GM18502 (cell line): Measurements from ENCODE around the gene BASP1.

Experiments
- ATAC-seq: cut with Tn5 transposase; IDR thresholded peaks from one replicate; pipeline ENCODE4 v1.9.1; 2021; ENCODE audit warnings: mild to moderate bottlenecking; ENCODE audit not compliant: unreplicated experiment, poor library complexity

BASP1 gene

GRCh38 chr5:17217493-17218352 is at the start of gene BASP1:
BASP1 (plus strand) TSS chr5:17217631; CDS start chr5:17275217, 57,586 bp downstream.
- peak; percentile 39 for ATAC-seq

- ATAC-seq: no peak
These were observed 47.9 kb upstream of the BASP1 start for GRCh38 chr5:17169507-17169906.

- ATAC-seq: no peak
These were observed 44.6 kb upstream of the BASP1 start for GRCh38 chr5:17172791-17173190.

GRCh38 chr5:17174965-17175364 is 42.5 kb upstream of the BASP1 start:
- ATAC-seq: no peak

- ATAC-seq: no peak
These were observed 39.7 kb upstream of the BASP1 start for GRCh38 chr5:17177501-17178372.

GRCh38 chr5:17178373-17178675 is 39.1 kb upstream of the BASP1 start:
- ATAC-seq: no peak

GRCh38 chr5:17180330-17180843 is 37.0 kb upstream of the BASP1 start:
- ATAC-seq: no peak

- ATAC-seq: no peak
These were observed 36.3 kb upstream of the BASP1 start for GRCh38 chr5:17180864-17181723.

- ATAC-seq: no peak
These were observed 34.9 kb upstream of the BASP1 start for GRCh38 chr5:17182494-17182893.

GRCh38 chr5:17182981-17183380 is 34.5 kb upstream of the BASP1 start:
- no peak for ATAC-seq

- ATAC-seq: no peak
These were observed 33.6 kb upstream of the BASP1 start for GRCh38 chr5:17183831-17184230.

- no peak for ATAC-seq
These were observed 32.8 kb upstream of the BASP1 start for GRCh38 chr5:17184588-17184987.

GRCh38 chr5:17185349-17185748 is 32.1 kb upstream of the BASP1 start:
- no peak for ATAC-seq

GRCh38 chr5:17185773-17186172 is 31.7 kb upstream of the BASP1 start:
- ATAC-seq: no peak

GRCh38 chr5:17186256-17186655 is 31.2 kb upstream of the BASP1 start:
- ATAC-seq: no peak

GRCh38 chr5:17187011-17187785 is 30.2 kb upstream of the BASP1 start:
- ATAC-seq: no peak

- ATAC-seq: no peak
These were observed 29.7 kb upstream of the BASP1 start for GRCh38 chr5:17187786-17188170.

GRCh38 chr5:17189381-17190036 is 27.9 kb upstream of the BASP1 start:
- ATAC-seq: peak; percentile 80

GRCh38 chr5:17190242-17190778 is 27.1 kb upstream of the BASP1 start:
- ATAC-seq: peak; percentile 45
